ENCODE data around the gene KSR2. TPM values are rescaled to one million over a fixed set of nuclear protein-coding genes. Genes with fewer than 3 reads are reported as not detected.

Gene KSR2
- polyA plus RNA-seq, 3 donors, result 0.88 to 0.98 (median 0.95) TPM

GRCh38 chr12:117538926-117539325, 429.9 kb downstream of the KSR2 start:
- DNase-seq (ENCODE audit: extremely low read depth in 1 of 11, low read depth in 9 of 11, low spot score in 4 of 11), result no peak

GRCh38 chr12:117538032-117538690, 430.6 kb downstream of the KSR2 start:
- DNase-seq (ENCODE audit: extremely low read depth in 1 of 11, low read depth in 9 of 11, low spot score in 4 of 11), result no peak

DNA sequence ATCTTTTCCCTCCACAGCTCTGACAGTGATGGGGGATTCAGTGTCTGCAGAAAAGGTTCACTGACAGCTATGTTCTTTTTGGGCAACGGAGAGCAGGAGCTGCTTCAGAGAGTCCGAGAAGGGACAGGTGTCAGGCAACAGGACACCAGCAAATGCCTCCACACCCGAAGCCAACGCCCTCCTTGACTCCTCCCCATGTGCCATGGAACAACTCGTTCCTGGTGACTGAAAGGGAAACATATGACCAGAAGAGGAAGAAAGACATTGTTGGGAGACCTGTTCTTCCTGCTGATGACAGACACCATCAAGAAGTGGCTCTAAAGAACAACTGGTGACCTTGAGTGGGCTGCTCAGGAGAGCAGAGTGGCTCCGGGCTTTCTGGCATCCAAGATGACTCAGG, 435.1 kb downstream of the KSR2 start:
- no peak for DNase-seq (ENCODE audit: extremely low read depth in 1 of 11, low read depth in 9 of 11, low spot score in 4 of 11)

DNA sequence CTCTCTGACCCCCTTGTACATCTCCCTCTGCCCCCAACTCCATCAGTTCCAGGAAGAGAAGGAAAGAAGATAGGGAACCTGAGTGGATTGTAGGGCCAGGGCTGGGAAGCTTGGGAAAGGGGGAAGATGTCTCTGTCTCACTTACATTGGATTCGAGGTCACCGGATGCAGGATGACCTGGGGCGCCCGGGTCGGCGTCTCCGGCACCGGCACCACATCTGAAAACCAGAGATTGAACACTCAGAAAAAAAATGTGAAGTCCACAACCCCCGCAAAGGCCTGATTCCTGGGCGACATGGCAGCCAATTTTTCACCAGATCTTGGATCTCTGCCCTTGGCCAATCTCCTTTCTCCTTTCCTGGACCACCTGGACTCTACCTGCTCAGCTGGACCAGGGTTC, 438.0 kb downstream of the KSR2 start:
- DNase-seq (ENCODE audit: extremely low read depth in 1 of 11, low read depth in 9 of 11, low spot score in 4 of 11), result no peak

DNA sequence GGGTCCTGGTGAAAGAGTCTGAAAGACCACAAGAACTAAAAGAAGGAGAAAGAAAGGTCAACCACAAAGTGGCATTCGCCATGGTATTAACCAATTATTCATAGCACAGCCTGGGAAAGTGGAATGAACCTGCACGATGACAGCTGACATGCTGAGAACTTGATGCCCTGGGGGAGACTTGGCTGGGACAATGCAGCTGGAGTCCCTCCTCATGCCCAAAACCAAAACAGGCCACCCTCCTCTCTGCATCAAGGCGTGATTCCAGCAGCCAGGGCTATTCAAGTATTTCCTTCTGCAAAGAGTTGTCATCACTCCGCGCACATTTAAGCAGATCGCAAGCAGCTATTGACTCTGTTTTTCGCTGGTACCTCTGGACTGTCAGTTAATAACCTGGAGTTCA, 440.3 kb downstream of the KSR2 start:
- no peak for DNase-seq (ENCODE audit: extremely low read depth in 1 of 11, low read depth in 9 of 11, low spot score in 4 of 11)

- no peak for DNase-seq (ENCODE audit: extremely low read depth in 1 of 11, low read depth in 9 of 11, low spot score in 4 of 11)
Measured at GRCh38 chr12:117527479-117527855, 441.3 kb downstream of the KSR2 start.

GRCh38 chr12:117526757-117527478, 441.9 kb downstream of the KSR2 start:
- DNase-seq (ENCODE audit: extremely low read depth in 1 of 11, low read depth in 9 of 11, low spot score in 4 of 11), result peak in 9 of 11 donors; percentile 16 to 46 (median 31)

GRCh38 chr12:117525766-117526165, 443.0 kb downstream of the KSR2 start:
- DNase-seq (ENCODE audit: extremely low read depth in 1 of 11, low read depth in 9 of 11, low spot score in 4 of 11), result no peak

DNA sequence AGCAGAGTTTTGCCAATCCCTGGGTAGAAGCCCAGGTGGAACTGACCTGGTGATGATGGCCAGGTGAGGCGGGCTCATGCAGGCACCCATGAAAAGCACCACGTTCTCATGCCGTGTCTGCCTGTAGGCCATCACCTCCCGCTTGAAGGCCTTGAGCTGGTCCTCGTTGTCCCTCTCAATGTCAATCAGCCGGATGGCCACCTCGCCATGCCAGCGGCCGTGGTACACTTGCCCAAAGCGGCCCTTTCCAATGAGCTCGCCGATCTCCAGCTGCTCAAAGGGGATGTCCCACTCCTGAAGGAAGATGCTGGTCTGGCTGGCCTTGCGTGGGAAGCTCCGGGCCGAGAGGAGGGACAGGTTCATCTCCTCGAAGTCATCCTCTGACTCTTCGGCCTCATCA, 444.0 kb downstream of the KSR2 start:
- no peak for DNase-seq (ENCODE audit: extremely low read depth in 1 of 11, low read depth in 9 of 11, low spot score in 4 of 11)

GRCh38 chr12:117523971-117524370, 444.8 kb downstream of the KSR2 start:
- no peak for DNase-seq (ENCODE audit: extremely low read depth in 1 of 11, low read depth in 9 of 11, low spot score in 4 of 11)

GRCh38 chr12:117522559-117522958, 446.2 kb downstream of the KSR2 start:
- no peak for DNase-seq (ENCODE audit: extremely low read depth in 1 of 11, low read depth in 9 of 11, low spot score in 4 of 11)

DNA sequence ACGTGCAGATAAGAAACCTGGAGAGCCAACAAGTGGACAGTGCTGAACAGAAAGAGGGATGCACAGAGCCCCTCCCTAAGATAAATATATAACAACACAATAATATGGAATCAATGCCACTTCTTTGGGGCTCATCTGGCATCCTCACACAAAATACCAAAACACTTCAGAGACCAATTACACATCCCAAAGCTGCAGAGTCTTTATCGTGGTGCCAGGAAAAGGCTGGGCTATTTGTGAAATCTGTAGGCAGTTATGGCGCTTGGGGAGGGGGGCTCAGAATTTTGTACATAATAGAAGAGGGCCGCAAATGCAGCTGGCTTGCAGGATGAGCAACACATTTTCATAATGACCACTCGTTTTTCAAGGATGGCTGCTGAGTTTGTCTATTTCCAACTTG, 446.9 kb downstream of the KSR2 start:
- no peak for DNase-seq (ENCODE audit: extremely low read depth in 1 of 11, low read depth in 9 of 11, low spot score in 4 of 11)

DNA sequence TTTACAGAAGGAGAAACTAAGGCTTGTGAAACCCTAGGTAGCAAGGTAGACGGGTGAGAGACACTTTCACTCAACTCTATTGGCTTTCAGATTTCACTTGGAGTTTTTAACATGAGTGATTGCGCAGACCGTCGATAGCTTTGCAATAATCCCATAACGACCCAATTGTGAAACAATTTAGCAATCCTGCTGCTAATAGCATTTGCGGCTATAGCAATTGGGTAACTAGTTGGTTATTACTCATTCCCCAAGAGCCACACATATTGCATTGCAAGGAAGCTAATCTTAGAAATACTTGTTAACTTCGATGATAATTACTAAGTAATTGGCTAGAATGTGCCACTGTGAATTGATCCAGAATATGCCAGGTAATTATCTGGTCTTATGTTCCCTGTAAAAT, 447.4 kb downstream of the KSR2 start:
- no peak for DNase-seq (ENCODE audit: extremely low read depth in 1 of 11, low read depth in 9 of 11, low spot score in 4 of 11)

- no peak for DNase-seq (ENCODE audit: extremely low read depth in 1 of 11, low read depth in 9 of 11, low spot score in 4 of 11)
Measured at GRCh38 chr12:117518594-117519270, 450.1 kb downstream of the KSR2 start.

- no peak for DNase-seq (ENCODE audit: extremely low read depth in 1 of 11, low read depth in 9 of 11, low spot score in 4 of 11)
Measured at GRCh38 chr12:117517219-117517739, 451.5 kb downstream of the KSR2 start.

DNA sequence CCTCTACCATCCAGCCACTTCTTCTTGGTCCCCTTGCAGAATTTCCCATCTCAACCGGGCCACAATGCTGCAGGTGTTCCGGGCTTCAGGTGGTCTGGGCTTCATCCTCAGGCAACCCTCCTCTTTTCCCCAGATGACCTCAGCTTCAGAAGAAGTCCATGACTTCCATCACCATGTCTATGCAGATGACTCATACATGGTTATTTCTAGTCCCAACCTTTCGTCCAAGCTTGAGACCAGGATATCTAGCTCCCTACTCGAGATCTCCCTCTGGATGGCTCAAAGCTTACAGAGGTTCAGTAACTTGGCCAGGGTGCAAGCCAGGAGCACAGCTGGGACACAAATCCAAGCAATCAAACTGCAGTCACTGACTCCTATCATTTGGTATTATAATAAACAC, 452.8 kb downstream of the KSR2 start:
- no peak for DNase-seq (ENCODE audit: extremely low read depth in 1 of 11, low read depth in 9 of 11, low spot score in 4 of 11)

GRCh38 chr12:117514016-117514415, 454.8 kb downstream of the KSR2 start:
- DNase-seq (ENCODE audit: extremely low read depth in 1 of 11, low read depth in 9 of 11, low spot score in 4 of 11), result no peak

DNA sequence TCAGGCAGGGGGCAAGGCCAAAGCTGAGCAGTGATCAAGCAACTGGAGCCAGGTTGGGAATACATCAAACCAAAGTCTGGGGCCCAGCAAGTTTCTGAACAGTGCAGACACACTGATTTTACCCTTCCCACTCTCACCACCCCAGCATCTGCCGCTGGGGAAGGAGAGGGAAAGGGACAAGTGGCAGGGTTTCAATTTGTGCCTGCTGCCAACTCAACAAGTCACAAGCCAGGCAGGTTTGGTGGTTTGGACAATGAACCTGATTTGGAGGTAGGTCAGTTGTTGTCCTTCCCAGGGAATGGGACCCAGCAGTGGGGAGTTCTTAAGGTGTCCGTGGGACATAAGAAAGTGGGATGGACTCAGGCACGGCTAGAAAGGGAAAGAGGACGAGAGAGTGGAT, 455.4 kb downstream of the KSR2 start:
- no peak for DNase-seq (ENCODE audit: extremely low read depth in 1 of 11, low read depth in 9 of 11, low spot score in 4 of 11)

DNA sequence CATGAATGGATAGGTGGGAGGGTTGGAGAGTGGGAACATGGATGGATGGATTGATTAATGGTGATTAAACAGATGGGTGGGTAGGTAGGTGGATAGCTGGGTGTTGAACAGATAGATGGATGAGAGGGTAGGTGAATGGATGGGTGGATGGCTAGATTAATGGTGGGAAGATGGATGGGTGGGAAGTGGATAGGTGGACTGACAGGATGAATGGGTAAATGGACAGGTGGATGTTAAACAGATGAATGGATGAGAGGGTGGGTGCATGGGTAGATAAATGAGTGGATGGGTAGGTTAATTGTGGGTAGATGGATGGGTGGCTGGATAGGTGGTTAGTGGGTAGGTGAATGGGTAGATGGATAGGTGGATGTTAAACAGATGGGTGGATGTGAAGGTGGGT, 460.3 kb downstream of the KSR2 start:
- DNase-seq (ENCODE audit: extremely low read depth in 1 of 11, low read depth in 9 of 11, low spot score in 4 of 11), result no peak

- DNase-seq (ENCODE audit: extremely low read depth in 1 of 11, low read depth in 9 of 11, low spot score in 4 of 11), result no peak
Measured at GRCh38 chr12:117507548-117507947, 461.2 kb downstream of the KSR2 start.

All from renal cortex interstitium (tissue), 11 donors.